Stimulated activated naive B cell treated with anti-CD40 and anti-IgM and Interleukin-4, amounts not matched to agents 10 μg/mL and 1 μg/mL and 100 μg/mL, for 72 hours (primary cell): ENCODE measurements around the gene CCDC136.

ENCODE experiments used
- ATAC-seq, 2 donors: fragments of 150-1000 bp; cut with Tn5 transposase; replicated peaks; 2 replicates each; pipeline ENCODE4 v1.10.0; 2021; ENCODE audit warnings: moderate library complexity in 1 of 2
- DNase-seq: peaks from one replicate; pipeline ENCODE4 v3.0.0; 2021
- H3K27ac Mint-ChIP-seq: one replicate; pipeline ENCODE4 v1.8.0; 2022; ENCODE audit warnings: mild to moderate bottlenecking, mixed read lengths
- H3K27me3 Mint-ChIP-seq, 2 donors: one replicate each; pipeline ENCODE4 v1.8.0; 2022; ENCODE audit warnings: mixed read lengths in 2 of 2
- H3K36me3 Mint-ChIP-seq, 2 donors: one replicate each; pipeline ENCODE4 v1.8.0; 2022; ENCODE audit warnings: mixed read lengths in 2 of 2, mild to moderate bottlenecking in 1 of 2
- H3K4me1 Mint-ChIP-seq, 2 donors: one replicate each; pipeline ENCODE4 v1.8.0; 2022; ENCODE audit warnings: mixed read lengths in 2 of 2, mild to moderate bottlenecking in 1 of 2
- H3K4me3 Mint-ChIP-seq, 2 donors: one replicate each; pipeline ENCODE4 v1.8.0; 2022; ENCODE audit warnings: mild to moderate bottlenecking in 2 of 2, mixed read lengths in 2 of 2, moderate library complexity in 1 of 2
- H3K9me3 Mint-ChIP-seq, 2 donors: one replicate each; pipeline ENCODE4 v1.8.0; 2022; ENCODE audit warnings: mixed read lengths in 2 of 2, mild to moderate bottlenecking in 1 of 2

CCDC136 gene

DNA sequence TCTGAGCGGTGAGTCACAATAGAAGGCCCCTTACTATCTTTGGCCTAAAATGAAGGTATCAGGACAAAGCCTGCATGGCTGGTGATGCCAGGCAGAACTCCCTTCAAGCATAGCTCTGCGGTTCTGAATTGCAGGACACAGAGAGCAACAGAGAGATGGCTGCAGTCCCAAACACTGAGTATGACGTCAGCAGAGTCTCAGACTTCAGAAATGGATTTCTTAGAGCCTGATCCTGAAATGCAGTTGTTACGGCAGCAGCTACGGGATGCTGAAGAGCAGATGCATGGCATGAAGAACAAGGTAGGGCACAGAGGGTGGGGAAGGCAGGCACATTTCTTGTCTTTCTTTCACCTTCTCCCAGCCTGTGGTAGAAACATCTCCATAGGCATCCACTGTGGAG is 13.5 kb downstream of the CCDC136 start:
- Mint-ChIP-seq H3K4me3 (no peak overlapping the region), H3K9me3 (no peaks in the 10 kb centered on the region), H3K27me3 (no peaks in the 10 kb centered on the region), H3K27ac (no peak overlapping the region), H3K4me1 (no peaks in the 10 kb centered on the region), H3K36me3 (peaks cover 3 to 4% of the 10 kb centered on the region in 2 donors)
- DNase-seq: no peak
- no peak for ATAC-seq

DNA sequence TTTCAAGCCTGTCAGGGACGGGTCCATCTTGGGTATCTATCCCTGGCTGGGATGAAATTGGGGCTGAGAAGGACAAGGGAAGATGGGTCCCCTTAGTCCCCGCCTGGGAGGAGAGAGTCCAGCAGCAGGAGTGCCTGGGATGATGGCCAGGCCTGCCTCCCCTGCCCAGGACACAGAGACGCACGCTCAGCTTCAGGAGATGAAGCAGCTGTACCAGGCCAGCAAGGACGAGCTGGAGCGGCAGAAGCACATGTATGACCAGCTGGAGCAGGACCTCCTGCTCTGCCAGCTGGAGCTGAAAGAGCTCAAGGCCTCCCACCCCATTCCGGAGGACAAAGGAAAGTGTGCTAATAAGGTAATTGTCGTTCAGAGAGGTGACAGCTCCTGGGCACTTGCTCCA is 15.4 kb downstream of the CCDC136 start:
- H3K9me3 Mint-ChIP-seq: no peaks in the 10 kb centered on the region
- DNase-seq (no peak), ATAC-seq (no peak)
- H3K36me3 Mint-ChIP-seq: peaks cover 0 to 3% of the 10 kb centered on the region in 2 donors
- no peaks in the 10 kb centered on the region for H3K4me1 Mint-ChIP-seq
- no peaks in the 10 kb centered on the region for H3K27me3 Mint-ChIP-seq
- H3K27ac Mint-ChIP-seq: no peak overlapping the region
- H3K4me3 Mint-ChIP-seq: no peak overlapping the region

DNA sequence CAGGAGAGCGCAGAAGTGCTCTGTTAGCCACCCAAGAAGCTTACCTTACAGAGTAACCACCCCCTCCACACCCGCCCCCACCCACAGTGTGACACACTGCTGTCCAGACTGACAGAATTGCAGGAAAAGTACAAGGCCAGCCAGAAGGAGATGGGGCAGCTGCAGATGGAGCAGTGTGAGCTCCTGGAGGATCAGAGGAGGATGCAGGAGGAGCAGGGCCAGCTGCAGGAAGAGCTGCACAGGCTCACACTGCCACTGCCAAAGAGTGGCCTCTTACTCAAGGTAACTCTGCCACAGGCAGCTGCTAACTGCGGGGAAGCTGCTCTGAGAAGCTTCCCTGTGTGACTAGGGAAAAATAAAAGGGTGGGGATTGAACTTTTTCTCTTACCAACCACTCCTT is 17.6 kb downstream of the CCDC136 start:
- no peaks in the 10 kb centered on the region for H3K27me3 Mint-ChIP-seq
- no peak for DNase-seq

DNA sequence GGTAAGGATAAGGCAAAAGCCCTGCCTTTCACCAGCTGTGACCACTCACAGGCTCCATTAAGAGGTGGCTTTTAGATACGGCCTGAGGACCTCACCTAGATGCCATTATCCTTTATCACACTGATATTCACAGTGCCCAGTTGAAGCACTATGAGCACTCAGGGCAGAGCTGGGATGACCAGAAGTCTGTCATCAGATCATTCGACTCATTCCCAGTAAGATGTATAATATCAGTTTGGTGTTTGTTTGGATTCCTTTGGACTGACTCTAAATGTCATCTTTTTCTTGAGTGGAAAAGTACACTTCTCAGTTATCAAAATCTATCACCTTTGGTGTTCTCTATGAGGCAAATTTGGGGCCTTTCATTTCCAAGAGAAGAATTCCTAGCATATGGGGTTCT is 18.7 kb downstream of the CCDC136 start:
- no peak for DNase-seq
- ATAC-seq: no peak
- Mint-ChIP-seq H3K27ac (no peak overlapping the region), H3K4me1 (peaks cover 0 to 2% of the 10 kb centered on the region in 2 donors), H3K4me3 (no peak overlapping the region), H3K27me3 (no peaks in the 10 kb centered on the region), H3K36me3 (peaks cover 0 to 3% of the 10 kb centered on the region in 2 donors), H3K9me3 (no peaks in the 10 kb centered on the region)

More for the DNA sequence above, 17.6 kb downstream of the CCDC136 start:
- no peak for ATAC-seq
- no peak overlapping the region for H3K27ac Mint-ChIP-seq
- H3K4me3 Mint-ChIP-seq: no peak overlapping the region
- no peaks in the 10 kb centered on the region for H3K4me1 Mint-ChIP-seq
- no peaks in the 10 kb centered on the region for H3K9me3 Mint-ChIP-seq
- peaks cover 0 to 3% of the 10 kb centered on the region in 2 donors for H3K36me3 Mint-ChIP-seq

DNA sequence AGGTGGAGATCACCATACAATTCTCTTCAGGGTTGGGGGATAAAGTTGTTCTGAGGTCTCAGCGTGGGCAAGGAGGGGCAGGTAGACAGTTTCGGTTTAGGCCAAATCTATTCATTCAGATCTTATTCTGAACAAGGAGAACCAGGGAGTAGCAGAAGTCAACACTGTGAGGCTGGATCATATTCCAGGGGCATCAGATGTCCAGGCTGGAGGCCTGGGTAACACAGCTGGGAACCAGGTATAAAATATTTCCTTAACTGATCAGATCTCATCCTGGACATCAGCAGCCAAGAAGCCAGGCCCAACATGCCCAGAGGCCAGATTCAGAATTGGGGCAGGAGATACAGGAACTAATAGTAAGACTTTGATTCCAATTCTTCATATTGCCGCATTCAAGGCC is 19.2 kb downstream of the CCDC136 start:
- ATAC-seq (no peak), DNase-seq (no peak)
- Mint-ChIP-seq H3K27me3 (no peaks in the 10 kb centered on the region), H3K9me3 (no peaks in the 10 kb centered on the region), H3K4me3 (no peak overlapping the region), H3K36me3 (peaks cover 0 to 3% of the 10 kb centered on the region in 2 donors), H3K4me1 (peaks cover 0 to 5% of the 10 kb centered on the region in 2 donors), H3K27ac (no peak overlapping the region)

DNA sequence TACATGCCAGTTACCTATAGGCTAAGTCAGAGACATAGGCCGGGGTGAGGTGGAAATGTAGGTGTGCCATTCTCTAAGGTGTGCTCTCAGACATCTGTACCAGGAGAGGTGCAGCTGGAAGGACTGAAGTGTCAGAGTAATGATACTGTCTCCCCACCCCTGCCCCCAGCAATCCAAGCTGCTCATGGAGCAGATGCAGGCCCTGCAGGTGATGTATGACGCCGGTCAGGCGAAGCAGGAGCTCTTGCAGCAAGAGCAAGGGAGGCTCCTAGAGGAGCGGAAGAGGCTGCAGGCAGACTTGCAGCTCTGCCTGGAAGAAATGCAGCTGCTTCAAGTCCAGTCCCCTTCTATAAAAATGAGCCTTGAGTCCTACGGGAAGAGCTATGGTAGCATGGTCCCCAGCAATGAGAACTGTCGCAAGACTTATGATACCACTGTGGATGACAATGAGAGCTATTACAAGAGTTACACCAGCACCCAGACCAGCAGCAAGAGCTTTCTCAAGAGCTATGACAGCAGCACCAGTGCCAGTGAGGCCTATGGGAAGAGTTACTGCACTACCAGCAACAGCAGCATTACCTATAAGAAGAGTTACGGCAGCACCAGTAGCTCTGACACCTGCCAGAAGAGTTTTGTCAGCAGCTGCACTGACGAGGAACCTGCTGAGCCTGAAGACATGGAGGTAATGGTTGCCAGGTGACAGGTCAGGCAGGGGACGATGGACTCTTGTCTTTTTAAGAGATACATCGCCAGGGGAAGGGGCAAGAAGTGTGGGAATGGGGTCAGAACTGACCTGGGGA is 20.1 kb downstream of the CCDC136 start:
- no peaks in the 10 kb centered on the region for H3K9me3 Mint-ChIP-seq
- peaks cover 0 to 5% of the 10 kb centered on the region in 2 donors for H3K4me1 Mint-ChIP-seq
- H3K4me3 Mint-ChIP-seq: no peak overlapping the region
- no peaks in the 10 kb centered on the region for H3K27me3 Mint-ChIP-seq
- DNase-seq: no peak
- H3K36me3 Mint-ChIP-seq: no peaks in the 10 kb centered on the region
- no peak overlapping the region for H3K27ac Mint-ChIP-seq
- no peak for ATAC-seq

DNA sequence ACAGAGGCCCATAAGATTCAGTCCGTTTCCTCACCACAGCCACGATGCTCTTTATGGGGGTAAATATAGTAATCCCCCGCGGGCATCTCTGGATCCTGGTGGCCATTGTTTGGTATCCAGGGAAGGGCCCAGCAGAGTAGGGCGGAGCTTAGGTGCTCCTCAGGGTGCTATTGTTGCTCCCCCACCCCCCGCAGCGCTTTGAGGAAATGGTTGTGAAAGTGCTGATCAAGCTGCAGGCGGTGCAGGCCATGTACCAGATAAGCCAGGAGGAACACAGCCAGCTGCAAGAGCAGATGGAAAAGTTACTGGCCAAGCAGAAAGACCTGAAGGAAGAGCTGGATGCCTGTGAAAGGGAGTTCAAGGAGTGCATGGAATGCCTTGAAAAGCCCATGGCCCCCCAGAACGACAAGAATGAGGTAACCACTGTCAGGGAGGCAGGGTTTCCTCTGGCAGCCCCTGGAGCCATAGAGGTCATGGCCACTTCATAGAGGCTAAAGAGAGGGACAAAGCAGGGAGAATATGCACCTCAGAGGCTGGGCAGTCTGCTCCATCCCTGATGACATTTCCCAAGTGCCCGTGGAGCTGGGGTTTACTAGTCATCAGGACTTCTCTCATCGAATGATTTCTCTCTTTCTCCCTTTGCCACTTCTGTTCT is 20.9 kb downstream of the CCDC136 start:
- Mint-ChIP-seq H3K4me1 (peaks cover 0 to 5% of the 10 kb centered on the region in 2 donors), H3K27ac (no peak overlapping the region), H3K9me3 (no peaks in the 10 kb centered on the region), H3K36me3 (no peaks in the 10 kb centered on the region), H3K4me3 (no peak overlapping the region), H3K27me3 (no peaks in the 10 kb centered on the region)
- ATAC-seq (no peak), DNase-seq (no peak)

DNA sequence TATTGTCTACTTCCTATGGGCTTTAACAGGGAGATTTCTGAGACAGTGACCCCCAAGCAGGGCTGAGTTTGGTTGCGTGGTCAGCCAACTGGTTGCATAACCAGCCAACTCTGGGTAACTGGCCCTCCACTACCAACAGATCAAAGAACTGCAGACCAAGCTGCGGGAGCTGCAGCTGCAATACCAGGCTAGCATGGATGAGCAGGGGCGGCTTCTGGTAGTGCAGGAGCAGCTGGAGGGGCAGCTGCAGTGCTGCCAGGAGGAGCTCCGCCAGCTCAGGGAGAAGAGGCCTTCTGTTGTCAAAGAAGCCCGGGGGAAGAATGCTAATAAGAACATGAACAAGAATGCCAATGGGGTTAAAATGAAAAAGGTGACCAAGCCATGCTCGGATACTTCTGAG is 22.7 kb downstream of the CCDC136 start:
- Mint-ChIP-seq H3K36me3 (no peaks in the 10 kb centered on the region), H3K9me3 (no peaks in the 10 kb centered on the region), H3K4me3 (no peak overlapping the region), H3K4me1 (peaks cover 0 to 5% of the 10 kb centered on the region in 2 donors), H3K27me3 (peaks cover 4 to 6% of the 10 kb centered on the region in 2 donors), H3K27ac (no peak overlapping the region)
- ATAC-seq (no peak), DNase-seq (no peak)

DNA sequence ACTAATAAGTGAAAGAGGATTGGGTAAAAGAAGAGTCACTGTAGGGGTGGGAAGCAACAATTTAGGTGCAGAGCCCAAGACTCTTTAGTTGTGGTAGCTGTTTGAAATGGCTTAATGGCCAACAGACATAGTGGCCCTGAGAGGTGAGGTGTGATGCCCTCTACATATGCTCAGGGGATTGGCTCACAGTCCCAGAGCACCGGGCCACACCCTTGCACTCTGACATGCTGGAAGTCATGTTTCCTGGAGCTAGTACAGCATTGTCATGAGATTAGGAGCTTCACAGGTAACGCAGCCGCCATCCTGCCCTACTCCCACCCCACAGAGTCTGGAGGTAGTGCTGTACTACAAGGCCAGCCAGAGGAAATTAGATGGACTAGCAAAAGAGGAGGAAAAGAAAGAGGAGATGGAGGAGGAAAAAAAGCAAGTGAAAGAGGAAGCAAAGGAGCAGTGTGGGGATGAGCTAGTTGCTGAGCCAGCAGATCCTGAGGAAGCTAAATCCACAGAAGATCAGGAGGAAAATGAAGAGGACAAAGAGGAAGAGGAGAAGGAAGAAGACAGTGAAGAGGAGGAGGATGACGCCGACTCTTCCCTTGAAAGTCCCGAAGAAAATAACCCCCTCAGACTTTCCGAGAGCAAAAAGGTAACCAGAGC is 23.6 kb downstream of the CCDC136 start:
- no peak overlapping the region for H3K4me3 Mint-ChIP-seq
- H3K27ac Mint-ChIP-seq: no peak overlapping the region
- no peak for DNase-seq
- no peaks in the 10 kb centered on the region for H3K36me3 Mint-ChIP-seq
- H3K9me3 Mint-ChIP-seq: no peaks in the 10 kb centered on the region
- peaks cover 5 to 7% of the 10 kb centered on the region in 2 donors for H3K4me1 Mint-ChIP-seq
- H3K27me3 Mint-ChIP-seq: peaks cover 4 to 6% of the 10 kb centered on the region in 2 donors
- ATAC-seq: no peak

DNA sequence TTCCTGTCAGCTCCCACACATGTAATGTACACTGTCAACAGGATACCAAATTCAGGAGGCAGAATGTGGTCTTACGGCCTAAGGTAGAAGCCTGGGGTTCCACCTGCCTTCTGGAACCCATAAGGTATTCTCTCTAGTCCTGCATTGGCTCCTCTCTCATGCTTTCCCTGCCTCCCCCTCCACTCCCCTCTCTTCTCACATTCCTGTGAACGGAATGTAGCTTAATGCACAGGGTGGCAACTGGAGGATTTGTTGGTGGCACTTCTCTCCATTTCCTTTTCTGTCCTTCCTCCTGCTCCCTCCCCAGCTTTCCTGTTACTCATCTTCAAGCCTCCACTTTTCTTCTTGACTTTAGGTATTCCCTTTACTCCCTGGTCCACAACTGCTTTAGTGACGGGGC is 26.9 kb downstream of the CCDC136 start:
- H3K36me3 Mint-ChIP-seq: no peaks in the 10 kb centered on the region
- no peak overlapping the region for H3K27ac Mint-ChIP-seq

DNA sequence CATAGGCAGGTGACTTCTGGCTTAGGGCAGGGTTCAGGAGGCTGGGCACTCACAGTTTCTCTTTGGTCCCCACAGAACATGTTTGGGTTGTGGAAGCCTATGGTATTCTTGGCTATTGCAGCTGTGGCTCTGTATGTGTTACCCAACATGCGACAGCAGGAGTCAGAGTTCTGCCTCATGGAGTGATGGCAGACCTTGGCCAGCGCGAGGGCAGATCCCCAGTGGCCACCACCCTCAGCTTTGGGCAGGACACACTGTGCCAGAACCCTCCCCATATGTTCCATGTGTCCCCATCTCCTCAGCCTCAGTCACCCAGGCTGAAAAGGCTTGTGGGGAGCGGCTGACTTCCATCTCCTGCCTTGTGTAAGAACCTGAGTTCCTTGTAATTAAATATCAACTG is 30.0 kb downstream of the CCDC136 start:
- no peak for DNase-seq

More for the DNA sequence above, 26.9 kb downstream of the CCDC136 start:
- no peaks in the 10 kb centered on the region for H3K9me3 Mint-ChIP-seq
- H3K4me1 Mint-ChIP-seq: peaks cover 5 to 7% of the 10 kb centered on the region in 2 donors
- no peak for DNase-seq
- peaks cover 4 to 6% of the 10 kb centered on the region in 2 donors for H3K27me3 Mint-ChIP-seq
- ATAC-seq: no peak
- H3K4me3 Mint-ChIP-seq: no peak overlapping the region

DNA sequence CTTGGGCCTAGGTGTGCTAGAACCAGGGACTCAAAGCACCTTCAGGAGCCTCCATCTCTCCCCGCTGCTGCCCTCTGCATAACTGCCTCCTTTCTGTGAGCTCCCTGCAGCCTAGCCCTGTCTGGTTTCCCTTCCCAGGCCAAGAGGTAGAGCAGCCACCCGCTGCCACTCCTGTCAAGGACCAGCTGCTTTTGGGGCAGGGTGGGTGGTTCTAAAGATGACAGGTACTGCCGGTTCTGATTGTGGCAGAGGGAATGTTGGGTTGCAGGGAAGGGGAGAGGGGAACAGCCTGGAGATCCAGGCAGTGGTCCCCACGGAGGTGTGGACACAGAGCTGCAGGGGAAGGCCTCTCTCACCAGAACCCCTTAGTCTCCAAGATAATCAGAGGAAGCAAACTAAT is 34.7 kb downstream of the CCDC136 start:
- H3K9me3 Mint-ChIP-seq: no peaks in the 10 kb centered on the region

More for the DNA sequence above, 30.0 kb downstream of the CCDC136 start:
- H3K36me3 Mint-ChIP-seq: no peaks in the 10 kb centered on the region
- no peak for ATAC-seq
- no peak overlapping the region for H3K27ac Mint-ChIP-seq
- H3K9me3 Mint-ChIP-seq: no peaks in the 10 kb centered on the region
- H3K27me3 Mint-ChIP-seq: peaks cover 11 to 15% of the 10 kb centered on the region in 2 donors
- no peak overlapping the region for H3K4me3 Mint-ChIP-seq
- H3K4me1 Mint-ChIP-seq: peaks cover 2 to 5% of the 10 kb centered on the region in 2 donors

DNA sequence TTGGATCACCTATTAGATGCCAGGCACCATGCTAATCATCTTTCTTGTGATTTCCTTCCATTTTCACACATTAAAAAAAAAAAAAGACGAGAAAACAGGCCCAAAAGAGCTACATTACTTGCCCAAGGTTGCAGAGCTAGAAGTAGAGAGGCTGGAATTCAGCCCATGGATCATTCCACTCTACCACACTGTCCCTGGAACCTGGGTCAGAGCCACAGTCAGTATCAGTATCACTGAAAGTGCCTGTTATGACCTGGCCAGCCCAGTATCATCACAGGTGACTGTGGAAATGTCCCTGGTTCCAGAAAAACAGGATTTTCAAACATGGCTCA is 35.1 kb downstream of the CCDC136 start:
- no peak overlapping the region for H3K4me3 Mint-ChIP-seq
- ATAC-seq (no peak), DNase-seq (no peak)
- peaks cover 49 to 59% of the 10 kb centered on the region in 2 donors for H3K27me3 Mint-ChIP-seq
- no peak overlapping the region for H3K27ac Mint-ChIP-seq
- H3K4me1 Mint-ChIP-seq: peaks cover 20 to 27% of the 10 kb centered on the region in 2 donors
- no peaks in the 10 kb centered on the region for H3K9me3 Mint-ChIP-seq
- no peaks in the 10 kb centered on the region for H3K36me3 Mint-ChIP-seq

More for the DNA sequence above, 34.7 kb downstream of the CCDC136 start:
- ATAC-seq: no peak
- peaks cover 16 to 23% of the 10 kb centered on the region in 2 donors for H3K4me1 Mint-ChIP-seq
- DNase-seq: no peak
- H3K4me3 Mint-ChIP-seq: no peak overlapping the region
- no peak overlapping the region for H3K27ac Mint-ChIP-seq
- H3K36me3 Mint-ChIP-seq: no peaks in the 10 kb centered on the region
- H3K27me3 Mint-ChIP-seq: peaks cover 46 to 55% of the 10 kb centered on the region in 2 donors

DNA sequence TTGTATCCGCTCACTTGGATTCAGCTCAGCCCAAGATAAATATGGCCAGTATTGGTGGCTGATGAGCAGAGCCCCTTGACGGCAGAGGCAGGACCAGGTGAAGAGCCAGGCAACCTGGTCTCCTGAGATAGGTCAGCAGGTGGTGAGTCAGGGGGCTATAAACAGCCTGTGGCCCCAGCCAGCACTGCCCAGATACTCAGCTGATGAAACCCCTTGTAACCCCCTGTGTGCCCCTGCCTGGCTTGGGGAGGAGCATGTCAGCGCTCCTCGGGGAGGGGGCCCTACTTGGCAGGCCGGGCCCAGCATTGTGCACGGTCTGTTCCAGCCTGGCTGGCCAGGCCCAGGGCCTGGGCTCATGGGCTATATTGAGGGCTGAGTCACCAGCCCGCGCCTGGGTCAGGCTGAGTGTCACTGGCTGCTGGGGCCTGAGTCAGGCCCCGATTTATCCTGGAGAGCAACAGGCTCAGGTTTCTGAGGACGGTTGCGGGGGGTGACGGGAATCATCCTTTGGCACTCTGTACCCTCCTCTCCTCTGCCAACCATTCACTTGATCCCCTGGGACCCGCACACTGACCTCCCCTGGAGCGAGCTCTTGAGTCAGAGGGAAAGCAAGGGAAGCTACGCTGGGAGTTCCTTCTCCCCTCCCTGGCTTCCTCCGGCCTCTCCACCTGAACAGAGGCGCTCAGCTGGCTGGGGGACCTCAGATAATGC is 35.6 kb downstream of the CCDC136 start:
- H3K27me3 Mint-ChIP-seq: peaks cover 52 to 64% of the 10 kb centered on the region in 2 donors
- H3K9me3 Mint-ChIP-seq: no peaks in the 10 kb centered on the region
- H3K4me1 Mint-ChIP-seq: peaks cover 21 to 32% of the 10 kb centered on the region in 2 donors
- ATAC-seq (no peak), DNase-seq (no peak)
- H3K36me3 Mint-ChIP-seq: no peaks in the 10 kb centered on the region
- no peak overlapping the region for H3K4me3 Mint-ChIP-seq
- no peak overlapping the region for H3K27ac Mint-ChIP-seq
